Measurements from ENCODE around the gene DYRK3. TPM values are rescaled to one million over a fixed set of nuclear protein-coding genes. Genes with fewer than 3 reads are reported as not detected.

Gene DYRK3
- total and polyA plus RNA-seq, 2 of the 8 experiments (the other 6 are each of a cell fraction or from before 2014, with no cell fraction given) = 2.1 to 8.5 TPM

DNA sequence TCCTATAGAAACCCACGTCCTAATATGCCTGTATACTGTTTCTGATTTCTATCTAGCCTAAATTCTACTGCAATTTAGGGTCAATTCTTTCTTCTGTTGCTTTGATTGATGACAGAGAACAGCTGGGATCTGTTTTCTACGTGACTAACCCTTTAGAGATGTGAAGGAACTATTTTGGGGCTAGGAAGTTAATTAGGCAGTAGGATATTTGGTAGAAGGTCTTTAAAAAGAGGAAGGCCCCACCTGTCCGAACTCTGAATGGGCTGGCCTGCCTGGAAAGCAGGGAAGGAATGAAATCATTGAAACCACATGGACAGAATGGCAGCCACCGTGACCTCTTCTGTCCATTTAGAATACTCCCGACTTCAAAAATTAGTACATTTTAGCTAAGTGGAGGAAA, 44.1 kb upstream of the DYRK3 start:
- Histone ChIP-seq H4K20me1 (replicated peaks in 1 of 2; ENCODE audit: control insufficient read depth in 1 of 2, insufficient read depth in 2 of 2, low read length in 2 of 2) (no peaks in the 10 kb centered on the region), H3K23ac (ENCODE audit: insufficient read length) (no peak overlapping the region), H2BK120ac (replicated peaks; ENCODE audit: low read depth, low read length) (no peak overlapping the region), H3K79me1 (ENCODE audit: low read depth, low read length) (no peaks in the 10 kb centered on the region), H3K4me3 (ENCODE audit: extremely low read depth in 1 of 4, insufficient read depth in 2 of 4, low read depth in 3 of 4, low read length in 4 of 4) (no peak overlapping the region), H4K8ac (ENCODE audit: extremely low read depth, insufficient read depth, low read length) (no peak overlapping the region), H2AK5ac (ENCODE audit: low read depth, low read length) (no peak overlapping the region), H3K79me2 (ENCODE audit: control insufficient read depth in 1 of 2, insufficient read depth in 2 of 2, low read length in 2 of 2) (no peaks in the 10 kb centered on the region), H2BK12ac (ENCODE audit: low read depth, low read length) (no peak overlapping the region), H3K36me3 (ENCODE audit: control insufficient read depth in 2 of 4, insufficient read depth in 4 of 4, low read length in 3 of 4) (peaks cover 2 to 23% (median 13%) of the 10 kb centered on the region in 4 experiments; a peak in 7 of 8 replicates), H3K27ac (ENCODE audit: low read depth, low read length) (no peak overlapping the region), H4K91ac (replicated peaks; ENCODE audit: insufficient read length, low read length) (no peak overlapping the region), H4K5ac (ENCODE audit: insufficient read length, low read depth, low read length) (no peak overlapping the region), H3K9me3 (ENCODE audit: insufficient read depth in 2 of 2, low read depth in 1 of 2, low read length in 1 of 2) (no peaks in the 10 kb centered on the region), H3K4ac (replicated peaks; ENCODE audit: insufficient read length, low read depth, low read length) (no peak overlapping the region), H3K56ac (replicated peaks; ENCODE audit: insufficient read length, low read depth, low read length) (no peak overlapping the region), H3K4me1 (replicated peaks in 1 of 4; ENCODE audit: control insufficient read depth in 3 of 4, insufficient read depth in 4 of 4, low read length in 3 of 4) (no peaks in the 10 kb centered on the region), H3K18ac (ENCODE audit: extremely low read depth, low read length) (no peak overlapping the region), H2BK15ac (ENCODE audit: low read length) (no peak overlapping the region), H2AFZ (ENCODE audit: low read length) (no peak overlapping the region), H2BK5ac (ENCODE audit: low read depth, low read length) (no peak overlapping the region), H3K23me2 (ENCODE audit: low read depth, low read length) (no peaks in the 10 kb centered on the region), H3K4me2 (ENCODE audit: insufficient read depth in 1 of 2, low read depth in 2 of 2, low read length in 2 of 2) (no peak overlapping the region), H3K27me3 (replicated peaks in 1 of 4; ENCODE audit: control insufficient read depth in 3 of 4, extremely low read depth in 1 of 4, insufficient read depth in 3 of 4, low read length in 3 of 4) (no peaks in the 10 kb centered on the region), H2BK20ac (ENCODE audit: low read length) (no peak overlapping the region), H3K9ac (replicated peaks in 1 of 4; ENCODE audit: extremely low read depth in 1 of 4, low read depth in 3 of 4, low read length in 3 of 4) (no peak overlapping the region), H3K14ac (ENCODE audit: insufficient read length) (no peak overlapping the region)
- 82% methylated on average over 5 of the region's 5 CpGs; no CpG with 5 or more reads in 1 of the 2 experiments for WGBS, 2 experiments (ENCODE audit: extremely low coverage in 1 of 2, insufficient coverage in 1 of 2, insufficient read length in 1 of 2, insufficient replicate concordance in 2 of 2, low coverage in 1 of 2, low lambda C conversion rate in 2 of 2, missing lambda C conversion rate in 1 of 2)
- ChIA-PET CTCF (ENCODE audit: partially characterized antibody) (interaction anchor here (0.6 to 4.3 kb wide), 23 partner anchors 8 to 641 kb away, joined by 3 to 27 read pairs (median 5); partner anchors contain the start of genes EIF2D and IKBKE), POLR2A (ENCODE audit: partially characterized antibody) (interaction anchor here (0.8 to 1.5 kb wide), 2 partner anchors 24 to 40 kb away, joined by 3 to 4 read pairs; no protein-coding TSS in a partner anchor)
- no peak for FAIRE-seq
- DNase-seq (ENCODE audit: low read depth in 1 of 2, low spot score in 2 of 2) = no peak
- TF ChIP-seq SP1 (IDR thresholded peaks at IDR 0.05; ENCODE audit: low read depth, low read length) = no peak
- TF ChIP-seq, protein P1, sequence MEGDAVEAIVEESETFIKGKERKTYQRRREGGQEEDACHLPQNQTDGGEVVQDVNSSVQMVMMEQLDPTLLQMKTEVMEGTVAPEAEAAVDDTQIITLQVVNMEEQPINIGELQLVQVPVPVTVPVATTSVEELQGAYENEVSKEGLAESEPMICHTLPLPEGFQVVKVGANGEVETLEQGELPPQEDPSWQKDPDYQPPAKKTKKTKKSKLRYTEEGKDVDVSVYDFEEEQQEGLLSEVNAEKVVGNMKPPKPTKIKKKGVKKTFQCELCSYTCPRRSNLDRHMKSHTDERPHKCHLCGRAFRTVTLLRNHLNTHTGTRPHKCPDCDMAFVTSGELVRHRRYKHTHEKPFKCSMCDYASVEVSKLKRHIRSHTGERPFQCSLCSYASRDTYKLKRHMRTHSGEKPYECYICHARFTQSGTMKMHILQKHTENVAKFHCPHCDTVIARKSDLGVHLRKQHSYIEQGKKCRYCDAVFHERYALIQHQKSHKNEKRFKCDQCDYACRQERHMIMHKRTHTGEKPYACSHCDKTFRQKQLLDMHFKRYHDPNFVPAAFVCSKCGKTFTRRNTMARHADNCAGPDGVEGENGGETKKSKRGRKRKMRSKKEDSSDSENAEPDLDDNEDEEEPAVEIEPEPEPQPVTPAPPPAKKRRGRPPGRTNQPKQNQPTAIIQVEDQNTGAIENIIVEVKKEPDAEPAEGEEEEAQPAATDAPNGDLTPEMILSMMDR (IDR thresholded peaks at IDR 0.05; ENCODE audit: control extremely low read depth in 1 of 3, insufficient read depth in 1 of 3, low read depth in 1 of 3, low read length in 3 of 3) = no peak
- no peak for TF ChIP-seq TBP (IDR thresholded peaks at IDR 0.05; ENCODE audit: low read depth, low read length)
- TF ChIP-seq NRF1 (IDR thresholded peaks at IDR 0.05; ENCODE audit: low read depth, low read length) = no peak
- TF ChIP-seq KDM4A (IDR thresholded peaks at IDR 0.05; ENCODE audit: low read depth, low read length, severe bottlenecking) = no peak
- no peak for TF ChIP-seq ASH2L (IDR thresholded peaks at IDR 0.05; ENCODE audit: low read length)
- TF ChIP-seq SIX5 (IDR thresholded peaks at IDR 0.05; ENCODE audit: low read depth, low read length) = no peak
- TF ChIP-seq RAD21 (IDR thresholded peaks at IDR 0.05 in 1 of 2, conservative IDR thresholded peaks at IDR 0.05 in 1 of 2; ENCODE audit: low read depth in 2 of 2, low read length in 2 of 2) = no peak

Data from H1 (cell line).